HG03175 (cell line): Measurements from ENCODE around the gene FCRLB.
"Not testable (repeated sequence)": the region's sequence is repeated elsewhere in the genome, so short reads cannot be mapped to it uniquely, and the experiment has no call there.

Experiments
- ATAC-seq: cut with Tn5 transposase; IDR thresholded peaks from one replicate; pipeline ENCODE4 v1.9.1; 2021; ENCODE audit warnings: mild to moderate bottlenecking, moderate library complexity; ENCODE audit not compliant: unreplicated experiment

The FCRLB gene

DNA sequence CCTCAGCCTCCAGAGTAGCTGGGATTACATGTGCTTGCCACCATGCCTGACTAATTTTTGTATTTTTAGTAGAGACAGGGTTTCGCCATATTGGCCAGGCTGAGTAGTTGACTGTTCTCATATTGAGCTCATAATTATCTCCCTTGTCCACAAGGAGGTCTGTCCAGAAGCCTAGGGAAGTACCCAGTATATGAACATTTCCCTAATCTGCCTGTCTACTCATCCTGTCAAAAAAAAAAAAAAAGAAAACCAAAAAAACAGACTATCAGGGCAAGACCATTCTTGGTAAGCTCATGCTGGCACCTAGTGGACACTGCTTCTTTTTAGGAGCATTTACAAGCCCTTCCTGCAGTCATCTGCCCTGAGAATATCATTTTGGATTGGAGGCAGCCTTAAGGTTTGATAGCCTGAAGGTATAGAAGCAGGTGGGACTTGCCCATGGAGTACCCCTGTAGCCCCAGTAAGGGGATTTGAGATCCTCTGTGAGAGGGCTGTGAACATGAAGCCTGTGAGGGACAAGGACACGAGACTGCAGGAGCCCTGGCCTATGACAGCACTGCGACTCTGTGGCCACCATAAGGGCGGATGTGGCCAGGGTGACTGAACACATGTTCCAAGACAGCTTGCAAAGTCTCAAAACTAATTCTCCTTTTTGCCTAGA lies 17.4 kb downstream of the FCRLB start:
- peak; percentile 80 for ATAC-seq

DNA sequence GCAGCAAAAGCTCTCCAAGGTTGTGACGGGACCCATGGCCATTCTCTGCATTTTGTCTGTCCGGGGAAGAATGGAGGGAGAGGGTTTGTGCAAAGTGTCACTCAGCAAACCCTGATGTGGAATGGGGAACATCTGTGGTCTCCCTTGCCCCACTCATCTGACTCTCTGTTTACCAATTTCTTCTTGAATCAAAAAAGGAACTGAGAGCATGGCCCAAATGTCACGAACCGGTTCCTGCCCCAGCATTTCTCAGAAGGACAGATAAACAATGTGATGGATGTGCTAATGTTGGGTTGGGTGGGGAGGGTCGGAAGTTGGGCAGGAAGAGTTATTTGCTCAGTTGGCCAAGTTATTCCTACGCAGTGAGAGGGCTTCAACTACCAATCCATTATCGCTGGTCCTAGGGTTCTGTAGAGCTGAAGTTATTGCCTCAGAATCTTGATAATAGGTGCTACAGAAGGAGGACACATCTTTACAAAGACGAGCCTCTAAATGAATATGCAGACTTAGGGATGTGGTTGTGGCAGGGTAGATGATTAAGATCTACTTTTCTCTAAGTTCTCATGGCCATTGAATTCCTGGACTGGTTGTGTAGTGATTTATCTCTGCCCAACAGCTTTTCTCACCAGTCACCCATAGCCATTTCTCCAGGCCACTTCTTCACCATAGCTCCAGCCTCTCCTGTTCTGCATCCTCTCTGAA lies 18.7 kb downstream of the FCRLB start:
- ATAC-seq = no peak

- no peak for ATAC-seq
Observed at GRCh38 chr1:161740921-161741320, 19.6 kb downstream of the FCRLB start.

DNA sequence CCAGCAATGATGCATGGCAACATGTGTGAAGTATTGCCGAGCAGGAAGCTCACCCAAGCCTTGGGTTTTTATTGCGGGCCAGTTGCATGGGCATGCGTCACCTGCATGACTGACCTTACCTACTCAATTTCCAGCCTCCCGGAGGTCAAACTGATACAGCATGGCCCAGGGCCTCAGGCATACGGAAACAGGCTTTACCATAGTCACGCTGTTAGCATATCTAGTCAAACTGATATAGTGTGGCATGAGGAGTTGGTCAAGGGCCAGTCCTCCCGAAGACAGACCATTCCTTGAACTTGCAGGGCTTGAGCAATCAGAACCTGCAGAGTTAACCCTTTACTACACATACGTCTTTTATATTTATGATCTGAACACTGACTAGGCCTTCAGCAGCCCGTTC lies 21.9 kb downstream of the FCRLB start:
- no peak for ATAC-seq

DNA sequence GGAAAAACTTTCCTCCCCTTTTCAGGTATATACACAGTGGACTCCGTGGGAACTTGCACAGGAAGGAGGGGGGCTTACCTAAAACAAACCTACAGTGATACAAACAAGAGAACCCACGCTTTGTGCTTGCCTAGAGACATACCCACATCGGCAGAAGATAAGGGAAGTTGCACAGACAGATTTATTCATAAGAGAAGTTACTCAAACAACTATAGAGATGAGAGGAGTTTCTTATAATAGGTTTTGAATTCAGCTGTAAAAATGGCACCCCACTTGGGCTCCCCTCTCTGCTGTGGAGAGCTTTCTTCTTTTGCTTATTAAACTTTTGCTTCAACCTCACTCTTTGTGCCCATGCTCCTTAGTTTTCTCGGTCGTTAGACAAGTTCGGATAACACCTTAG lies 26.5 kb downstream of the FCRLB start:
- ATAC-seq = no peak

DNA sequence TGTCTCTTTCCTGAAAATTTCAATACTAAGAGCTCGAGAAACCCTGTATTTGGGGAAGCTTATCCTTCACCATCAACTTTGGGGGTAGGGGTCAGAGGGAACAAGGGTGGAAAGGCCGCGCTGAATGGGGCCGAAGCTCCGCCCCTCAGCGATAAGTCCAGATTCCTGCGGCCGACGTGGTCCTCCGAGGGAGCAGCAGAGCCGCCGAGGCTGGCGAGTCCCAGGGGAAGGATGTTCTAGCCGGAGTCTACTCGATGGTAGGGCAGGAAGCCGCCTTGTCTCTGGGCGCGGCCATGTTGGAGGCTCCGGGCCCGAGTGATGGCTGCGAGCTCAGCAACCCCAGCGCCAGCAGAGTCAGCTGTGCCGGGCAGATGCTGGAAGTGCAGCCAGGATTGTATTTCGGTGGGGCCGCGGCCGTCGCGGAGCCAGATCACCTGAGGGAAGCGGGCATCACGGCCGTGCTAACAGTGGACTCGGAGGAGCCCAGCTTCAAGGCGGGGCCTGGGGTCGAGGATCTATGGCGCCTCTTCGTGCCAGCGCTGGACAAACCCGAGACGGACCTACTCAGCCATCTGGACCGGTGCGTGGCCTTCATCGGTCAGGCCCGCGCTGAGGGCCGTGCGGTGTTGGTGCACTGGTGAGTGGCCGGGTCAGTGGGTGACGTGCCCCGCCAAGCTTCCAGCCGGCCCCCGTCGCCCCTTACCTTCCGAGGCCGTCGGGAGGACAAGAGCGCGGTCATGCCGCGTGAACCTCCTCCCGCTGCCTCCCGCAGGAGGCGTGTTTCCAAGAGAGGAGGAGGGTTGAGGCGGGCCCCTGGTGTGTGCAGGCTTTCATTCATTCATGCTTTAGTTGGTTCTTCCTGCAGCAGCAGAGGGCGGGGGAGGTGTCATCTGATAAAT lies 28.4 kb downstream of the FCRLB start, which contains the start of gene DUSP12:
Gene DUSP12 (plus strand): TSS at position 278 of the 899 bp plus-strand sequence. CDS start 16 bp downstream, at position 294.
- ATAC-seq = peak; percentile 97

GRCh38 chr1:161763522-161764098 lies 42.3 kb downstream of the FCRLB start:
- ATAC-seq = no peak

GRCh38 chr1:161766102-161766981 lies 45.0 kb downstream of the FCRLB start, which contains the start of gene ATF6:
ATF6 (plus strand) TSS chr1:161766320; CDS start chr1:161766361, 41 bp downstream.
- ATAC-seq = peak; percentile 63

DNA sequence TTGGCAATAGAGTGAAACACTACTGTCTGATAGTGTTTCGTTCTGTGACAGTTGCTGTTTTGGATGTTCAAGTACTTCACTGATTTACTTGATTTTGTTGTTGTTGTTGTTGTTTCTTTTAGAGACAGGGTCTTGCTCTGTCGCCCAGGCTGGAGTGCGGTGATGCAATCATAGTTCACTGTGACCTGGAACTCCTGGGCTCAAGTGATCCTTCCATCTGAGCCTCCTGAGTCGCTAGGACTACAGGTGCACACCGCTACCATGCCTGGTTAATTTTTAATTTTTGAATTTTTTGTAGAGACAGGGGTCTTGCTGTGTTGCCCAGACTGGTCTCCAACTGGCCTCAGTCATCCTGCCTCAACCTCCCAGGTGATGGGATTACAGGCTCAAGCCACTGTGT lies 47.1 kb downstream of the FCRLB start:
- no peak for ATAC-seq

GRCh38 chr1:161768986-161769672 lies 47.8 kb downstream of the FCRLB start:
- no peak for ATAC-seq

DNA sequence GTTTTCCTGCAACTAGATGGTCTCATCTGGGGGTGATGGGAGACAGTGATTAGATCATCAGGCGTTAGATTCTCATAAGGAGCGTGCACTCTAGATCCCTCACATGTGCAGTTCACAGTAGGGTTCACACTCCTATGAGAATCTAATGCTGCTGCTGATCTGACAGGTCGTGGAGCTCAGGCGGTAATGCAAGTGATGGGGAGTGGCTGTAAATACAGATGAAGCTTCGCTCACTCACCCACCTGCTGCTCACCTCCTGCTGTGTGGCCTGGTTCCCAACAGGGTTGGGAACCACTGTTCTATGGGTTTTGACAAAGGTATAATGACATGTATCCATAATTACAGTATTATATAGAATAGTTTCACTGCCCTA lies 48.3 kb downstream of the FCRLB start:
- ATAC-seq = not testable (repeated sequence)

GRCh38 chr1:161770250-161770649 lies 48.9 kb downstream of the FCRLB start:
- ATAC-seq = no peak

DNA sequence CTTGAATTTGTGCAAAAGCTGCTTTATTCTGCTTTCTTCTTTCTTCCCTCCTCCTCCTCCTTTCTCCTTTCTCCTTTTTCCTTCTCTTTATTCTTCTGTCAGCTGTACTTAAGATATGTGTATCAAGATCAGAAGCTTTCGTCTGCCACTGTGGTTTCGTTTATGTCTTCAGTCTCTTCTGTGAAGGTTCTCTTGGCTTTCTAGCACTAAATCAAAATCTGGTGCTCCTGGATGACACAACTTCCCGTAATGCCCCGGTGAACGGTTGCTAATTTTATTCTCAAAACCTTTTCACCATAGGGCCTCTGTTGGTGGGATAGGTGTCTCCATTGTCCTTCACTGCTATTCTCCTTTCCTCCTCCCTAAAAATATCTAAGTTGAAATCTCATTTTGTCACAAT lies 49.8 kb downstream of the FCRLB start:
- ATAC-seq = no peak

- no peak for ATAC-seq
Observed at GRCh38 chr1:161771973-161772372, 50.6 kb downstream of the FCRLB start.

GRCh38 chr1:161772397-161772796 lies 51.1 kb downstream of the FCRLB start:
- ATAC-seq = no peak

- no peak for ATAC-seq
Observed at GRCh38 chr1:161773791-161774190, 52.4 kb downstream of the FCRLB start.

DNA sequence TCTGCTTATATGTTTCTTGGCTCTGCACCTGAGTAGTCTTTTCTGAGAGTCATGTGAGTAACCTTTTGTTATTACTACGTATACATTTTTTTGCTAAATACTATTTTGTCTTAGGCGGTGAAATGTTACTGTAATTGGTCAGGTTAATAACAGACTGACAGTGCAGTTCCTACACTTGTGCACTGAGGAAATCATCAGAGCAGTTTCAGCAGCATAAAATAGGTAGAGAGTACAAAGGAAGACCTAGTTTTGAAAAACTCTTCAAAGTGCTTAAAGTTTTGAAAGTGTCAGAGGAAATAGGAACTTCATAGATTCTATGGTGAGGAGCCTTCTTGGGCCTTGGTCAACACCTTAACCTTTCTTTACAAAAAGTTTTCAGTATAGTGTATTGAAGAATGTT lies 55.9 kb downstream of the FCRLB start:
- ATAC-seq = no peak
